IMR-90 (cell line): ENCODE results near the gene UBAC1. TPM values are rescaled to one million over a fixed set of nuclear protein-coding genes. Genes with fewer than 3 reads are reported as not detected.

ENCODE experiments used
- ATAC-seq: fragments of 200-7000 bp; cut with Tn5 transposase; 2 replicates; pipeline ENCODE4 v1.9.1; 2020; ENCODE audit warnings: low read depth, mild to moderate bottlenecking, moderate library complexity
- BruUV-seq: library from RNA; stranded (reverse); fragments of 400-500 nt; replicated peaks from 2 replicates; lab custom pipeline; 2021; lab: Mats Ljungman, UMichigan
- CTCF ChIA-PET: fragments of 300-600 bp; formaldehyde crosslinking; extraction: SDS; loops from one replicate; lab custom pipeline; 2021; ENCODE audit warnings: antibody characterized with exemption; lab: Yijun Ruan, JAX
- POLR2A ChIA-PET: fragments of 300-600 bp; sonication (Branson Sonifier 250); formaldehyde crosslinking; loops from one replicate; lab custom pipeline; 2022; ENCODE audit warnings: antibody characterized with exemption; ENCODE audit not compliant: unreplicated experiment; lab: Charles Lee
- DNase-seq: peaks from one replicate; pipeline ENCODE4 v3.0.0; 2013
- H2AFZ ChIP-seq: replicated peaks from 2 replicates; pipeline ENCODE3; 2013; ENCODE audit warnings: low read length, mild to moderate bottlenecking; ENCODE audit not compliant: poor library complexity
- H2AK5ac ChIP-seq: 2 replicates; pipeline ENCODE4 v1.6.1; 2013; ENCODE audit warnings: low read depth, low read length, inconsistent platforms
- H2AK9ac ChIP-seq: replicated peaks from 2 replicates; pipeline ENCODE3; 2013; ENCODE audit warnings: mild to moderate bottlenecking, low read depth, low read length, moderate library complexity; ENCODE audit not compliant: poor library complexity
- H2BK120ac ChIP-seq: 2 replicates; pipeline ENCODE4 v1.6.1; 2013; ENCODE audit warnings: low read depth, low read length, inconsistent platforms
- H2BK15ac ChIP-seq: 3 replicates; pipeline ENCODE4 v1.6.1; 2013; ENCODE audit warnings: low read depth, low read length, inconsistent platforms
- H2BK20ac ChIP-seq: 2 replicates; pipeline ENCODE4 v1.6.1; 2013; ENCODE audit warnings: low read depth, mild to moderate bottlenecking, inconsistent platforms, low read length, moderate library complexity
- H2BK5ac ChIP-seq: 2 replicates; pipeline ENCODE4 v1.6.1; 2013; ENCODE audit warnings: mild to moderate bottlenecking, low read depth, low read length, inconsistent platforms; ENCODE audit not compliant: poor library complexity, severe bottlenecking
- H3K14ac ChIP-seq: replicated peaks from 2 replicates; pipeline ENCODE4 v1.6.1; 2013; ENCODE audit warnings: low read depth, low read length, inconsistent platforms
- H3K18ac ChIP-seq: 2 replicates; pipeline ENCODE4 v1.6.1; 2013; ENCODE audit warnings: low read depth, low read length, control low read depth
- H3K23ac ChIP-seq: 2 replicates; pipeline ENCODE4 v1.6.1; 2013; ENCODE audit warnings: low read depth, low read length, inconsistent platforms
- H3K27ac ChIP-seq: 2 replicates; pipeline ENCODE4 v1.5.1; 2013; ENCODE audit warnings: mild to moderate bottlenecking, control low read depth, low read length; ENCODE audit not compliant: insufficient read depth
- H3K27me3 ChIP-seq: 2 replicates; pipeline ENCODE4 v1.6.1; 2013; ENCODE audit warnings: low read length; ENCODE audit not compliant: control insufficient read depth, insufficient read depth
- H3K36me3 ChIP-seq: 2 replicates; pipeline ENCODE4 v1.6.1; 2013; ENCODE audit warnings: low read length, mixed read lengths; ENCODE audit not compliant: control insufficient read depth, insufficient read depth
- H3K4ac ChIP-seq: 2 replicates; pipeline ENCODE4 v1.6.1; 2013; ENCODE audit warnings: low read depth, low read length, inconsistent platforms
- H3K4me1 ChIP-seq: 2 replicates; pipeline ENCODE4 v1.6.1; 2013; ENCODE audit warnings: low read length, mixed read lengths; ENCODE audit not compliant: control insufficient read depth, insufficient read depth
- H3K4me2 ChIP-seq: 2 replicates; pipeline ENCODE4 v1.6.1; 2013; ENCODE audit warnings: low read depth, mild to moderate bottlenecking, control low read depth, low read length, moderate library complexity
- H3K4me3 ChIP-seq: 2 replicates; pipeline ENCODE4 v1.5.1; 2013; ENCODE audit warnings: low read depth, mild to moderate bottlenecking, control low read depth, low read length, moderate library complexity; ENCODE audit not compliant: insufficient read depth
- H3K56ac ChIP-seq: 2 replicates; pipeline ENCODE4 v1.6.1; 2013; ENCODE audit warnings: low read length, inconsistent platforms; ENCODE audit not compliant: insufficient read depth; ENCODE audit errors: extremely low read depth
- H3K79me1 ChIP-seq, 2 experiments: 2 replicates each; pipeline ENCODE4 v1.6.1; 2013; ENCODE audit warnings: low read length in 2 of 2, inconsistent platforms in 1 of 2, low read depth in 1 of 2
- H3K9ac ChIP-seq: 2 replicates; pipeline ENCODE4 v1.6.1; 2013; ENCODE audit warnings: low read depth, low read length, control low read depth
- H3K9me1 ChIP-seq: 2 replicates; pipeline ENCODE4 v1.6.1; 2013; ENCODE audit warnings: low read length, inconsistent platforms; ENCODE audit not compliant: insufficient read depth
- H3K9me3 ChIP-seq: 2 replicates; pipeline ENCODE4 v1.6.1; 2013; ENCODE audit warnings: low read length; ENCODE audit not compliant: control insufficient read depth, insufficient read depth
- H4K20me1 ChIP-seq: 2 replicates; pipeline ENCODE4 v1.6.1; 2013; ENCODE audit warnings: low read length, inconsistent platforms; ENCODE audit not compliant: insufficient read depth
- H4K5ac ChIP-seq: 2 replicates; pipeline ENCODE4 v1.6.1; 2013; ENCODE audit warnings: mild to moderate bottlenecking, low read depth, low read length, control low read depth
- H4K8ac ChIP-seq, 2 experiments: 2 replicates each; pipeline ENCODE4 v1.6.1; 2013; ENCODE audit warnings: low read depth in 2 of 2, low read length in 2 of 2, control low read depth in 1 of 2, inconsistent platforms in 1 of 2
- H4K91ac ChIP-seq: 2 replicates; pipeline ENCODE4 v1.6.1; 2013; ENCODE audit warnings: low read depth, low read length, inconsistent platforms; ENCODE audit not compliant: insufficient read depth
- BHLHE40 ChIP-seq: fragments of 150-350 bp; IDR thresholded peaks from 2 replicates; pipeline ENCODE4 v1.6.1; 2016; ENCODE audit warnings: mild to moderate bottlenecking, low read depth, low read length
- CEBPB ChIP-seq: IDR thresholded peaks from 2 replicates; pipeline ENCODE4 v1.6.1; 2012; ENCODE audit warnings: low read depth, low read length, improper control_type of control experiment
- CHD1 ChIP-seq: IDR thresholded peaks from 2 replicates; pipeline ENCODE4 v1.6.1; 2012; ENCODE audit warnings: low read depth, low read length, improper control_type of control experiment
- FOS ChIP-seq: fragments of 150-350 bp; IDR thresholded peaks from 2 replicates; pipeline ENCODE4 v1.6.1; 2016; ENCODE audit warnings: low read depth, low read length
- MAFK ChIP-seq: IDR thresholded peaks from 2 replicates; pipeline ENCODE4 v1.6.1; 2012; ENCODE audit warnings: low read depth, low read length, improper control_type of control experiment
- MAZ ChIP-seq: IDR thresholded peaks from 2 replicates; pipeline ENCODE4 v1.6.1; 2012; ENCODE audit warnings: low read depth, mild to moderate bottlenecking, low read length, improper control_type of control experiment, moderate library complexity, borderline replicate concordance
- MXI1 ChIP-seq: IDR thresholded peaks from 2 replicates; pipeline ENCODE4 v1.6.1; 2012; ENCODE audit warnings: low read depth, mild to moderate bottlenecking, low read length, moderate library complexity, borderline replicate concordance
- NFE2L2 ChIP-seq: fragments of 150-350 bp; IDR thresholded peaks from 2 replicates; pipeline ENCODE4 v1.6.1; 2016; ENCODE audit warnings: low read depth, mild to moderate bottlenecking, low read length
- POLR2A ChIP-seq: IDR thresholded peaks from 2 replicates; pipeline ENCODE4 v1.6.1; 2012; ENCODE audit warnings: mild to moderate bottlenecking, low read depth, low read length
- RAD21 ChIP-seq: IDR thresholded peaks from 2 replicates; pipeline ENCODE4 v1.6.1; 2012; ENCODE audit warnings: low read length, improper control_type of control experiment
- RCOR1 ChIP-seq: IDR thresholded peaks from 2 replicates; pipeline ENCODE4 v1.6.1; 2012; ENCODE audit warnings: mild to moderate bottlenecking, low read length, improper control_type of control experiment; ENCODE audit not compliant: insufficient replicate concordance
- RFX5 ChIP-seq: IDR thresholded peaks from 2 replicates; pipeline ENCODE4 v1.8.0; 2012; ENCODE audit warnings: low read depth, mild to moderate bottlenecking, low read length, moderate library complexity
- SMC3 ChIP-seq: fragments of 150-350 bp; IDR thresholded peaks from 2 replicates; pipeline ENCODE4 v1.6.1; 2016; ENCODE audit warnings: low read depth, mild to moderate bottlenecking, antibody characterized with exemption, low read length, moderate library complexity
- WGBS, 2 experiments: methylation state at CpG; one replicate each; pipeline versions ENCODE4 v1.1.5 to v1.1.7; 2013; ENCODE audit warnings: missing lambda C conversion rate in 2 of 2; ENCODE audit not compliant: insufficient read length in 1 of 2; ENCODE audit errors: extremely low coverage in 2 of 2; 5-methylcytosine and 5-hydroxymethylcytosine counted together
- dilution Hi-C: fragments of 300-500 bp; cut with HindIII; formaldehyde crosslinking; loops from one replicate; pipeline ENCODE4 v1.14.3; 2018; ENCODE audit warnings: low sequenced_read_pairs; ENCODE audit not compliant: unreplicated experiment
- in situ Hi-C: fragments of 300-500 bp; cut with MboI; formaldehyde crosslinking; loops from 3 replicates; pipeline ENCODE4 v1.14.3; 2019; ENCODE audit warnings: low sequenced_read_pairs, inconsistent platforms, mixed read lengths
- intact Hi-C: fragments of 100-400 bp; cut with micrococcal nuclease; formaldehyde crosslinking; loops from 2 replicates; pipeline ENCODE4 v1.10.0; 2022
- polyA plus RNA-seq, 3 experiments: library from polyadenylated mRNA; depleted of rRNA; stranded (reverse); fragments of >200 nt; gene quantifications; 2 replicates each; pipeline ENCODE4 v1.2.3, GENCODE V29; 2012; ENCODE audit warnings: low replicate concordance in 1 of 3
- total RNA-seq: library from RNA; depleted of rRNA; stranded (reverse); fragments of >200 nt; gene quantifications from 2 replicates; pipeline ENCODE4 v1.2.3, GENCODE V29; 2012
- TF ChIP-seq, protein P1 (sequence below): fragments of 150-350 bp; IDR thresholded peaks from 2 replicates; pipeline ENCODE4 v1.6.1; 2016; ENCODE audit warnings: low read depth, mild to moderate bottlenecking, low read length, moderate library complexity, borderline replicate concordance
- TF ChIP-seq, protein P2 (sequence below): fragments of 150-350 bp; IDR thresholded peaks from 2 replicates; pipeline ENCODE4 v1.6.1; 2017; ENCODE audit warnings: mild to moderate bottlenecking, antibody characterized with exemption, low read length, low read depth
- TF ChIP-seq, protein P3 (sequence below): conservative IDR thresholded peaks from 2 replicates; pipeline ENCODE4 v1.5.1; 2012; ENCODE audit warnings: mild to moderate bottlenecking, low read depth, low read length, improper control_type of control experiment

UBAC1 gene
- total and polyA plus RNA-seq, 2 of the 4 experiments (the other 2 are of a cell fraction), result 25.3 to 33.9 TPM

DNA sequence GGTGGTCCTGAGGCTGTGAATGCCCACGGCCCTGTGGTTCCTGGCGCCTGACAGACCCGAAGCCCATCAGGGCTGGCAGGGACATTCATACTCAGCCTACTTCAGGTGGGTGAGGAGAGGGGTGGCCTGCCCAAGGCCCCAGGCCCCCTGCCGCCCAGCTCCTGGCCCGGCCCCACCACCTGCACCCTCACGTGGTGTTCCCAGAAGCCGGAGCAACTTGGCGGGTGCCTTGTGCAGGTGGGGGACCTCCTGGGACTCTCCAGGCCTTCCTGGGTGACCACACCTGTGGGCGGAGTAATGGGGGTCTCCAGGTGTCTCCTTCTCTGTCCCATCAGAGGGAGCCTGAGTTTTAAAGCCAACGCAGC, 36.8 kb upstream of the UBAC1 start:
- Histone ChIP-seq H4K91ac (no peak overlapping the region), H3K9ac (no peak overlapping the region), H4K8ac (no peak overlapping the region), H3K36me3 (no peaks in the 10 kb centered on the region), H3K9me1 (no peaks in the 10 kb centered on the region), H3K27me3 (no peaks in the 10 kb centered on the region), H4K5ac (no peak overlapping the region), H3K4me3 (no peak overlapping the region), H3K79me1 (no peaks in the 10 kb centered on the region), H2AK5ac (no peak overlapping the region), H3K4me1 (peaks cover 14% of the 10 kb centered on the region), H3K23ac (no peak overlapping the region), H3K18ac (no peak overlapping the region), H4K20me1 (no peaks in the 10 kb centered on the region), H2AK9ac (no peak overlapping the region), H3K27ac (no peak overlapping the region), H3K14ac (no peak overlapping the region), H3K4me2 (no peak overlapping the region), H2BK5ac (no peak overlapping the region), H3K56ac (no peak overlapping the region), H3K4ac (no peak overlapping the region), H2AFZ (no peak overlapping the region), H2BK20ac (no peak overlapping the region), H2BK120ac (no peak overlapping the region), H2BK15ac (no peak overlapping the region), H3K9me3 (no peaks in the 10 kb centered on the region)
- TF ChIP-seq MAFK, result no peak
- TF ChIP-seq CHD1, result no peak
- TF ChIP-seq POLR2A, result no peak
- TF ChIP-seq, protein P1, sequence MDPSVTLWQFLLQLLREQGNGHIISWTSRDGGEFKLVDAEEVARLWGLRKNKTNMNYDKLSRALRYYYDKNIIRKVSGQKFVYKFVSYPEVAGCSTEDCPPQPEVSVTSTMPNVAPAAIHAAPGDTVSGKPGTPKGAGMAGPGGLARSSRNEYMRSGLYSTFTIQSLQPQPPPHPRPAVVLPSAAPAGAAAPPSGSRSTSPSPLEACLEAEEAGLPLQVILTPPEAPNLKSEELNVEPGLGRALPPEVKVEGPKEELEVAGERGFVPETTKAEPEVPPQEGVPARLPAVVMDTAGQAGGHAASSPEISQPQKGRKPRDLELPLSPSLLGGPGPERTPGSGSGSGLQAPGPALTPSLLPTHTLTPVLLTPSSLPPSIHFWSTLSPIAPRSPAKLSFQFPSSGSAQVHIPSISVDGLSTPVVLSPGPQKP, result no peak
- TF ChIP-seq RFX5, result no peak
- no peak for TF ChIP-seq NFE2L2
- TF ChIP-seq RCOR1, result no peak
- TF ChIP-seq RAD21, result no peak
- TF ChIP-seq SMC3, result no peak
- no peak for TF ChIP-seq FOS
- TF ChIP-seq BHLHE40, result no peak
- TF ChIP-seq CEBPB, result no peak
- TF ChIP-seq MXI1, result no peak
- TF ChIP-seq, protein P2, sequence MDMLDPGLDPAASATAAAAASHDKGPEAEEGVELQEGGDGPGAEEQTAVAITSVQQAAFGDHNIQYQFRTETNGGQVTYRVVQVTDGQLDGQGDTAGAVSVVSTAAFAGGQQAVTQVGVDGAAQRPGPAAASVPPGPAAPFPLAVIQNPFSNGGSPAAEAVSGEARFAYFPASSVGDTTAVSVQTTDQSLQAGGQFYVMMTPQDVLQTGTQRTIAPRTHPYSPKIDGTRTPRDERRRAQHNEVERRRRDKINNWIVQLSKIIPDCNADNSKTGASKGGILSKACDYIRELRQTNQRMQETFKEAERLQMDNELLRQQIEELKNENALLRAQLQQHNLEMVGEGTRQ, result no peak
- TF ChIP-seq, protein P3, sequence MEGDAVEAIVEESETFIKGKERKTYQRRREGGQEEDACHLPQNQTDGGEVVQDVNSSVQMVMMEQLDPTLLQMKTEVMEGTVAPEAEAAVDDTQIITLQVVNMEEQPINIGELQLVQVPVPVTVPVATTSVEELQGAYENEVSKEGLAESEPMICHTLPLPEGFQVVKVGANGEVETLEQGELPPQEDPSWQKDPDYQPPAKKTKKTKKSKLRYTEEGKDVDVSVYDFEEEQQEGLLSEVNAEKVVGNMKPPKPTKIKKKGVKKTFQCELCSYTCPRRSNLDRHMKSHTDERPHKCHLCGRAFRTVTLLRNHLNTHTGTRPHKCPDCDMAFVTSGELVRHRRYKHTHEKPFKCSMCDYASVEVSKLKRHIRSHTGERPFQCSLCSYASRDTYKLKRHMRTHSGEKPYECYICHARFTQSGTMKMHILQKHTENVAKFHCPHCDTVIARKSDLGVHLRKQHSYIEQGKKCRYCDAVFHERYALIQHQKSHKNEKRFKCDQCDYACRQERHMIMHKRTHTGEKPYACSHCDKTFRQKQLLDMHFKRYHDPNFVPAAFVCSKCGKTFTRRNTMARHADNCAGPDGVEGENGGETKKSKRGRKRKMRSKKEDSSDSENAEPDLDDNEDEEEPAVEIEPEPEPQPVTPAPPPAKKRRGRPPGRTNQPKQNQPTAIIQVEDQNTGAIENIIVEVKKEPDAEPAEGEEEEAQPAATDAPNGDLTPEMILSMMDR, result no peak
- TF ChIP-seq MAZ, result no peak
- in situ Hi-C loops (no loop called here), intact Hi-C loops (no loop called here), dilution Hi-C loops (no loop called here)
- ChIA-PET POLR2A (no interaction called here), CTCF (no interaction called here)
- no CpG with 5 or more reads among the region's 10 CpGs for WGBS, 2 experiments
- DNase-seq, result no peak
- ATAC-seq, result no peak
- BruUV-seq, result no TSS peak
